ENCODE measurements around the gene ZNF587.
A peak's percentile ranks its signal among the peaks of the same experiment; 100 is the strongest.
"Not testable (repeated sequence)": the region's sequence is repeated elsewhere in the genome, so short reads cannot be mapped to it uniquely, and the experiment has no call there.

ZNF587 gene

DNA sequence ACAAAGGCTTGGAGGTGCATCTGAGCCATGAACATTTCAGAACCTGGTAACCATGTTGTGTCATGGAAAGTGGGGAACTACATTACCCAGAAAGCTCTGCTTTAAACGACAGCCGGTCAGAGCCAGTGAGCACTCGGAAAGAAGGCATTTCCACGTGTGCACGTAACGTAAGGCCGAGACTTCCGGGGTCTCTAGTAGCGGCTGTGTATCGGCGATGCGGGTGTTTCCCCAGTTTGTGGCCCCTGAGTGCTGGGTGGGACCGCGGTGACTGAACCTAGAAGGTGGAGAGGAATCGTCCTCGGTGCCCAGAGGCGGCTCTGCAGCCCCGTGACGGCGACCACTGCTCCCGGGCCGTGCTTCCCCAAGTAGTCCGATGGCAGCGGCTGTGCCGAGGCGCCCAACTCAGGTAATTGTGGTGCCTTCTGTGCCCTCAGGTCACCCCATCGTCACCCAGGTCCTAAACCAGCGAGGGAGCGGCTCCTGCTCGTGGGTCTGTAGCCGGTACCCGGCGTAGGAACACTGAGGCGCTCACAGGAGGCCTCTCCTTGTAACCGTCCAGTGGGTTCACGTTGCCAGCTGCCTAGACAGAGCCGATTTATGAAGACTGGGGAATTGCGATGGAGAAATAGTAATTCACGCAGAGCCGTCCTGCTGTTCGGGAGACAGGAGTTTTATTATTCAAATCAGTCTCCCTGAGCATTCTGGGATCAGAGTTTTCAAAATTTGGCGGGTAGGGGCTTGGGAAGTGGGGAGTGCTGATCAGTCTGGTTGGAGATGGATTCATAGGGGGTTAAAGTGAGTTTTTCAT is at the start of gene ZNF587:
ZNF587 (plus strand) TSS at position 194 of the 808 bp plus-strand sequence; CDS start at position 374, 180 bp downstream.
- peak; percentile 47 for DNase-seq (ENCODE audit: low read depth in 2 of 2)

DNA sequence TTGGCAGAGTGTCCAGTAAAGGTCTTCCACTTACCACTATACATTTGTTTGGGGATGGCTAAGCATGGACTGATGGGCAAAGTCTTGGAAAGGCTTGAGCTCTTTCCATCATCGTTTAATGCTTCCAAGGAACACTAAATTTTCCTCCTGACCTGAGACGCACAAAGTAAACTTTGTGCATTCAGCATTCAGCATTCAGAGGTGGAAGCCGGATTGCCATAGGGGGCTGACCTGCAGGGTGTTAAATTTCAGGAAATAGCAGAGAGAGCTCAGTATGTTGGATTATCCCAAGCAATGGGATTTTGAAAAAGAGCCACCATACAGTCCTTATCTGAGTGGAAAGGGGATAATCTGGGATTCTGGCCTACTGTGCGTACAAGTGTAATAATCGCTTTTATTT is 49.0 kb upstream of the ZNF587 start:
- no peak for DNase-seq (ENCODE audit: low read depth in 2 of 2)

- no peak for DNase-seq (ENCODE audit: low read depth in 2 of 2)
Measured at GRCh38 chr19:57802269-57802668, 47.4 kb upstream of the ZNF587 start.

GRCh38 chr19:57803265-57803593 is 46.4 kb upstream of the ZNF587 start:
- no peak for DNase-seq (ENCODE audit: low read depth in 2 of 2)

GRCh38 chr19:57803594-57804325 is 45.9 kb upstream of the ZNF587 start:
- no peak for DNase-seq (ENCODE audit: low read depth in 2 of 2)

DNA sequence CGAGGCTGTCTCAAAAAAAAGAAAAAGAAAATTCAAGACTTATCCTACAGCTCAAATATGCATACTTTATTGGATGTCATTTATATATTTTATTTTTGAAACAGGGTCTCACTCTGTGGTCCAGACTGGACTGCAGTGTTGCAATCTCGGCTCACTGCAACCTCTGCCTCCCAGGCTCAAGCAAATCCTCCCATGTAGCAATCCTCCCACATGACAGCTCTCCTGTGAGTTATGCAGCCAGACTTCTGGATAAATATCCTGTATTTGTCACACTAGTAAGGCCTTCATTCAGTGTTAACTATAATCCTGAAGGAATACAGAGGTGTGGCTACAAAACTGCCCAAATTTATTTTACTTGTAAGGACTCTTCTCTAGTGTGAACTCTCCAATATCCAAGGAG is 42.1 kb upstream of the ZNF587 start:
- no peak for DNase-seq (ENCODE audit: low read depth in 2 of 2)

DNA sequence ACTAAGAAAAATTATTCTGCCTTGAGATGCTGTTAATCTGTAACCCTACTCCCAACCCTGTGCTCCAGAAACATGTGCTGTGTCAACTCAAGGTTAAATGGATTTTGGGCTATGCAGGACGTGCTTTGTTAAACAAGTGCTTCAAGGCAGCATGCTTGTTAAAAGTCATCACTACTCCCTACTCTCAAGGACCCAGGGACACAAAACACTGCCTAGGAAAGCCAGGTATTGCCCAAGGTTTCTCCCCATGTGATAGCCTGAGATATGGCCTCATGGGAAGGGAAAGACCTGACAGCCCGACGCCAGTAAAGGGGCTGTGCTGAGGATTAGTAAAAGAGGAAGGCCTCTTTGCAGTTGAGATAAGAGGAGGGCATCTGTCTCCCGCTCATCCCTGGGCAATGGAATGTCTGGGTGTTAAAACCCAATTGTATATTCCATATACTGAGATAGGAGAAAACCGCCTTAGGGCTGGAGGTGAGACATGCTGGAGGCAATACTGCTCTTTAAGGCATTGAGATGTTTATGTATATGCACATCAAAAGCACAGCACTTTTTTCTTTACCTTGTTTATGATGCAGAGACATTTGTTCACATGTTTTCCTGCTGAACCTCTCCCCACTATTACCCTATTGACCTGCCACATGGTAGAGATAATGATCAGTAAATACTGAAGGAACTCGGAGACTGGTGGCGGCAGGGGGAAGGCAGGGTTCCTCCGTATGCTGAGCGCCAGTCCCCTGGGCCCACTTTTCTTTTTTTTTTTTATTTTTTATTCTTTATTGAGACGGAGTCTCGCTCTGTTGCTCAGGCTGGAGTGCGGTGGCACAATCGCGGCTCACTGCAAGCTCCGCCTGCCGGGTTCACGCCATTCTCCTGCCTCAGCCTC is 39.0 kb upstream of the ZNF587 start:
- not testable (repeated sequence) for DNase-seq (ENCODE audit: low read depth in 2 of 2)

GRCh38 chr19:57812226-57812625 is 37.4 kb upstream of the ZNF587 start:
- no peak for DNase-seq (ENCODE audit: low read depth in 2 of 2)

DNA sequence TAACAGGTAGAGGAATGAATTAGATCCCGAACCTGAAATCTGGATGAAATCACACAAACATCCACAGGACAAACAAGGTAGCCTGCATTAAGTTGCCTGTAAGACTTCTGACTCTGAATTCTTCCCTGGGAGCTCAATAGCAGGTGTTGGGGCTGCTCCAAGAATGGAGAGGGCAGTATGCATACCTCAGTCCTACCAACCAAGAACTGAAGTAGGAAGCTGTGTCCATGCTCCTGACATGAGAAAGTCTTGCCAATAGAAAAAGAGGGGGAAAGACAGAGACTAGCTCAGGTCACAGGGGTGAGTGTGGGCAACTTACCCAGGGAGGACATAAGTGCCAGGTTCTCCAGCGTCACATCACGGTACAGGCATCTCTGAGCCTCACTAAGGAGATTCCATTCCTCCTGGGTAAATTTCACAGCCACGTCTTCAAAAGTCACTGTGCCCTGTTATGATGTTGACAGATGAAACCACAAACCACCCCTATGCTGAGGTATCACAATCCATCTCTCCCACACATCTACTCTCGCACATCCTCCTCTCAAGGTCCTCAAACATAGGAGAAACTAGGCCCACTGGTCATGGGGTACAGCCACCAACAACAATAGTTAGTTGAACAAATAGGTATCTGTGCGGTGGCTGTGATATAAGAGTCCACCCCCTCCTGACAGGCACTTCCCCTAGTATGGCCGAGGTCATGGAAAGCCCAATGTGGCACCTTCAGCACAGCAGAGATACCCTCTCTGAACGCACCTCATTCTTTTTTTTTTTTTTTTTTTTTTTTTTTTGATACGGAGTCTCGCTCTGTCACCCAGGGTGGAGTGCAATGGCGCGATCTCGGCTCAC is 36.5 kb upstream of the ZNF587 start:
- DNase-seq (ENCODE audit: low read depth in 2 of 2): not testable (repeated sequence)

DNA sequence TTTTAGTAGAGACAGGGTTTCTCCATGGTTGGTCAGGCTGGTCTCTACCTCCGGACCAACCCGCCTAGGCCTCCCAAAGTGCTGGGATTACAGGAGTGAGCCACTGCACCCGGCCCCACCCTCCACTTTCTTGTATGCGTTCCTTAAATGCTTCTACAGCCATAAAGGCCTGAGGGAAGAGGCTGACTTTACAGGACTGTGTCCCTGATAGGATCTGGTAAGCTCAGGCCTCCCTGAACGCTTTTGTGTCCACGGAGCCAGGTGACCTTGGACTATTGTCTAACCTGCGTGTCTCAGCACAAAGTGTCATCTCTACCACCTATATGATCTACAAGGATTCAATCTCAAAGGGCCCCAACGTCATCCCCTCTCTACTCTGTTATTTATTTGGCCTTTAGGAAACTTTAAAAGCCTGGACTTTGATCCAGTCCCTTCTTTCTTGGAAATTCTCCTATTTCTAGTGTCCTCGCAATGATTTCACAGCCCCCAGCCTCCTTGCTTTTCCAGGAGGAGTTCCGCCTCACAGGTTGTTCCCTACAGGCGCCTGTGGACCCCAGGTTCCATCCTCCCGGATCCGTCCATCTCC is 35.6 kb upstream of the ZNF587 start:
- DNase-seq (ENCODE audit: low read depth in 2 of 2): no peak

DNA sequence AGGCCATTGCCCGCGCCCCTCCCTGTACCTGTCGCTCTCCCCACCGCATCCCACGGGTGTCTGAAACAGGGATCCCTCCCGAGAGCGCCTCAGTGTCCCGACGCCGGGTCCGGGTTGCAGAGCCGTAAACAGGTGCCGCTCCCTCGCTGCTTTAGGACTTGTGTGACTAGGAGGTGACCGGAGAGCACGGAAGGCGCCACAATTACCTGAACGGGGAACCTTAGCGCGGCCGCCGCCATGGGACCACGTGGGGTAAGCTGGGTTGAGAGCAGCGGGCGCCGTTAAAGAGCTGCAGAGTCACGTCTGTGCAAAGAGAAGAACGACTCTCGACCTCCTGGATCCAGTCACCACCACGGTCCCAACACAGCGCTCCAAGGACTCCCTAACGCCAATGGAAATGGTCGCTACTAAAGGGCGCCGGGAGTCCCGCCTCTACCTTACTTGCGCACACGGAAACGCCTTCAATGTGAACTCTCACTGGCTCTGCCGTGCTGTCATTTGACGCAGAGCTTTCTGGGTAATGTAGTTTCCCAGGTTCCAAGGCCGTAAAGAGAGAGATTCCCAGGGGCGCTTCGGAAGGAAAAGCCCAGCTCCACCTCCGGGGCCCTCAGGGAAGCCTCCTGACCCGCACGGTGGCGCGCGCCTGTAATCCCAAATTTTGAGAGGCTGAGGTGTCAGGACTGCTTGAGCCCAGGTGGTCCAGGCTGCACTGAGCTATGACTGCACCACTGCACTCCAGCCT is 35.0 kb upstream of the ZNF587 start, which contains the start of gene ZNF552:
ZNF552 (minus strand) TSS at position 409 of the 742 bp plus-strand sequence; CDS start at position 239, 170 bp downstream.
- DNase-seq (ENCODE audit: low read depth in 2 of 2): peak; percentile 23 to 42

GRCh38 chr19:57815247-57816075 is 34.2 kb upstream of the ZNF587 start:
- DNase-seq (ENCODE audit: low read depth in 2 of 2): no peak

- no peak for DNase-seq (ENCODE audit: low read depth in 2 of 2)
Measured at GRCh38 chr19:57816652-57817051, 33.0 kb upstream of the ZNF587 start.

- DNase-seq (ENCODE audit: low read depth in 2 of 2): no peak
Measured at GRCh38 chr19:57817976-57818375, 31.7 kb upstream of the ZNF587 start.

DNA sequence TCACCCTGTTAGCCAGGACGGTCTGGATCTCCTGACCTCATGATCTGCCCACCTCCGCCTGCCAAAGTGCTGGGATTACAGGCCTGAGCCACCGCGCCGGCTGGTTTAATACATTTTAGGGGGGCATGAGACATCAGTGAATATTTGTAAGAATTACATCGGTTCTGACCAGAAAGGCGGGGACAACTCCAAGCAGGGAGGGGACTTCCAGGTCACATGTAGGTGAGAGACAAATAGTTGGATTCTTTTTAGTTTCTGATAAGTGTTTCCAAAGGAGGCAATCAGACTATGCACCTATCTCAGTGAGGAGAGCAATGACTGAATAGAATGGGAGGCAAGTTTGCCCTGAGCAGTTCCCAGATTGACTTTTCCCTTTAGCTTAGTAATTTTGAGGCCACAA is 31.3 kb upstream of the ZNF587 start:
- no peak for DNase-seq (ENCODE audit: low read depth in 2 of 2)

GRCh38 chr19:57819475-57820148 is 30.0 kb upstream of the ZNF587 start:
- DNase-seq (ENCODE audit: low read depth in 2 of 2): peak; percentile 41 to 49

DNA sequence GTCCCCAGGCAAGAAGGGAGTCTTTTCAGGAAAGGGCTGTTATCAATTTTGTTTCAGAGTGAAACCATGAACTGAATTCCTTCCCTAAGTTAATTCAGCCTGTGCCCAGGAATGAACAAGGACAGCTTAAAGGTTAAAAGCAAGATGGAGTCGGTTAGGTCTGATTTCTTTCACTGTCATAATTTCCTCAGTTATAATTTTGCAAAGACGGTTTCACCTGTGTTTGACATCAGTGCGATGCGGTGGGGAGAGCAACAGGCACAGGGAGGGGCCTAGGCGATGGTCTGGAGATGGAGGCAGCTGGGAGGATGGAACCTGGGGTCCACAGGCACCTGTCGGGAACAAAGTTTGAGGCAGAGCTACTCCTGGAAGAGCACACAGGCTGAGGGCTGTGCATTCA is 29.1 kb upstream of the ZNF587 start:
- DNase-seq (ENCODE audit: low read depth in 2 of 2): no peak

- DNase-seq (ENCODE audit: low read depth in 2 of 2): not testable (repeated sequence)
Measured at GRCh38 chr19:57821095-57821494, 28.6 kb upstream of the ZNF587 start.

DNA sequence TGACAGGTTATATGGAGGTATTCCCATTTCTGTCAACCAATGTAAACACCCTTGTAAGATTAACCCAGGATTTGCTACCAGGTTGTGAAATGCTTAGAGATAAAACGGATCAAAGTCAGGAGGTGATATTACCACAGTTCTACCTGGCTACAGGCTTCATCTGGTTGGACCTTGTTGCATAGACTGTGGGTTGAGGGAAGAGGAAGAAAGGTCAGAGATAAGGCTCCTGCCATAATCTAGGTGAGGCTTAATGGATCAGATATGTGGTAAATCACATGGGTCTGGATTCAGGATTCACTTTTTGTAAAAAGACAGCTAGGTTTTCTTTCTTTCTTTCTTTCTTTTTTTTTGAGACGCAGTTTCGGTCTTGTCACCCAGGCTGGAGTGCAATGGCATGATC is 28.2 kb upstream of the ZNF587 start:
- not testable (repeated sequence) for DNase-seq (ENCODE audit: low read depth in 2 of 2)

Data from stimulated activated CD4-positive, alpha-beta T cell treated with anti-CD3 and anti-CD28 coated beads, Interleukin-1b, Interleukin-23, amount 100 ng/mL, for 1 hour (primary cell).